SK-N-DZ (cell line): ENCODE data around the gene PSTPIP1.

Experiments
- DNase-seq: peaks from one replicate; pipeline ENCODE4 v3.0.0-alpha.2; 2015; ENCODE audit warnings: low spot score

Gene PSTPIP1

DNA sequence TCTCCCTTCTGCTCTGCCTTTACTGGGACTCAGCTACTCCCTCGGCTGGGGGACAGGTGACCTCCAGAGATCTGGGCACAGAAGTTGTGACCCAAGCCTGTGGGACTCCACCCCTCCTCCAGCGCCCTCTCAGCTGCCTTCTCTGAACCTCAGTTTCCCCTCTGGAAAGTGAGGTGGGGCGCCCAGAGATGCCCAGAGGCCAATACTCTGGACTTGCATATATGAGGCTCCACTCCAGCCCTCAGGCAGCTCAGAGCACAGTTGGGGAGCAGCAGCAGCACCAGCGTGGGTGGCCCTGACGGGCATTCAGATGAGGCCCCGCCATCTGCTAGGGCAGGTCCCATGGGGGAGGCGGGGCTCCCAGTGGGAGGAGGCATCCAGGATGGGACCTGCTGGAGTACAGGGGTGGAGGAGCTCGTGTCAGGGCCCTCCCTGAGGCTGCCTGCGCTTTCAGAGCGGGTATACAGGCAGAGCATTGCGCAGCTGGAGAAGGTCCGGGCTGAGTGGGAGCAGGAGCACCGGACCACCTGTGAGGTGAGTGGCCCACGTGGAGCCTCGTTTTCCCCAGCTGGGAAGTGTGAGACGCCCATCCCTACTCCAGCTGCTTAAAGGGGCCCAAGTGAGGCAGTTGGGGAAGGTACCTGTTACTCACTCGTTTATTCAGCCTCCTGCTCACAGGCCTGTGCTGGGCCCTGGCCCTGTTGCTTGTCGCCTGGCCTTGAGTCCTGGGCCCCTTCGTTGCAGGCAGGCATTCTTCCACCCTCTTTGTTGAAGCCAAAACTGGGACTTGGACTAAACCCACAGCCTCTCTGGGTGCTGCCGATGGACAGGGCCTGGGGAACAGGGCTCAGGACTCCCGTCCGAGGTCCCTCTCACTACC is 35.4 kb downstream of the PSTPIP1 start:
- peak; percentile 68 for DNase-seq

DNA sequence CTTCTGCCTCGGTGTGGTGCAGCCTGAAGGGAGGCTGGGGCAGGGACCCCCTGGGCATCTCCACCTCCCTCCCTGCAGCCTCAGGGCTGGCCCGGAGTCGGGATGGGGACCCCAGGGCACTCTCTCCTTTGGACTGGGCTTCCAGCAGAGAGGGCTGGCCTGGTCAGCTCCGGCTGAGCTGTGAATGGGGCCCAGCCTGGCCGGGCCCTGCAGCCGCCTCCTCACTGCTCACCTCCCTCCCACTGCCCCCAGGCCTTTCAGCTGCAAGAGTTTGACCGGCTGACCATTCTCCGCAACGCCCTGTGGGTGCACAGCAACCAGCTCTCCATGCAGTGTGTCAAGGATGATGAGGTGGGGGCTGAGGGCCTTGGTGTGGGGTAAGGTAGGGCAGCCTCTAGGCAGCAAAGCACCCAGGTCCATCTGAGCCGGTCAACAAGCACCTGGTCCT is 36.0 kb downstream of the PSTPIP1 start:
- DNase-seq, result no peak

DNA sequence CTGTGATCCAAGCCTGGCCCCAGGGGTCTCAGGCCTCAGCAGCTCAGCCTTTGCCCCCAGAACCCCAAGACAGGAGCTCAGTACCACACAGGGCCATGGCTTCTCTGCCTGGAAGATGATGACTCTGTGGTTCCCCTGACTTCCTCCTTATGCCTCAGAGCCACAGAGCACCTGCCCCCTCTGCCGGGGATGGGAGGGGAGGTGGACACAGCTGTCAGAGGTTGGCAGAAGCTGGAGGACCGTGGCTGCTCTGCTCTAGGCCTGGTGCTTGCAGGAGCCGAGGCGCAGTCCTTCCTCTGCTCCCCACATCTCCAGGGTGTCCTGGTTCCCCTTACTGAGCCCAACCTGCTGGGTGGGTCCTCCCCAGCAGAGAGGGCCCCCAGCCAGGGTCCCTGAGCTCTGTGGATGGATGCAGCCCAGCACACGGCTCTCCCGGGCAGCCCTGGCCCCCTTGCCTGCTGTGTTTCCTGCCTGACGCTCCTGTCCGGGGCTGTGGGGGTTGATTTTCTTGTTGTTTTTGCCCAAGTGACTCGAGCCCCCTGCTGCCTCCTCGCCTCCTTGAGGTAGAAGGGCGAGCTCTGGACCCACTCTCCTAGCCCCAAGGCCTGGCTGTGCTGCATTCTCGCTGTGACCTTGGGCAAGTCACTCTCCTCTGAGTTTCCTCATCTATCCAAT is 36.6 kb downstream of the PSTPIP1 start:
- DNase-seq, result peak; percentile 76

- no peak for DNase-seq
Measured at GRCh38 chr15:77032052-77032646, 37.2 kb downstream of the PSTPIP1 start.

GRCh38 chr15:77032647-77033416 is 37.9 kb downstream of the PSTPIP1 start:
- no peak for DNase-seq

- DNase-seq, result no peak
Measured at GRCh38 chr15:77033417-77033728, 38.4 kb downstream of the PSTPIP1 start.

GRCh38 chr15:77033729-77034671 is 39.1 kb downstream of the PSTPIP1 start:
- DNase-seq, result no peak

- no peak for DNase-seq
Measured at GRCh38 chr15:77034695-77035489, 40.0 kb downstream of the PSTPIP1 start.

DNA sequence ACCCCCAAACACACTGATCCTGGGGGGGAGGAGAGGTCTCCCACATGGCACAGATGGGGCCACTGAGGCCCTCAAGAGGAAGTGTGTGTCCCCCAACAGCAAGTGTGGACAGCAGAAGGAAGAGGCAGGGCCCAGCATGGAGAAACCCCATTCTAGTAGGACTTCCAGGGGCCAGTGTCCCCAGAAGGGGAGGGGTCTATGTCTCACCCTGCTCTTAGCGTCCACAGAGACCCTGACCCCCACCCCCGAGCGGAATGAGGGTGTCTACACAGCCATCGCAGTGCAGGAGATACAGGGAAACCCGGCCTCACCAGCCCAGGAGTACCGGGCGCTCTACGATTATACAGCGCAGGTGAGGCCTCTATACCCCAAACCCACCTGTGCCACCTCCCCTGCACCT is 40.7 kb downstream of the PSTPIP1 start:
- no peak for DNase-seq

DNA sequence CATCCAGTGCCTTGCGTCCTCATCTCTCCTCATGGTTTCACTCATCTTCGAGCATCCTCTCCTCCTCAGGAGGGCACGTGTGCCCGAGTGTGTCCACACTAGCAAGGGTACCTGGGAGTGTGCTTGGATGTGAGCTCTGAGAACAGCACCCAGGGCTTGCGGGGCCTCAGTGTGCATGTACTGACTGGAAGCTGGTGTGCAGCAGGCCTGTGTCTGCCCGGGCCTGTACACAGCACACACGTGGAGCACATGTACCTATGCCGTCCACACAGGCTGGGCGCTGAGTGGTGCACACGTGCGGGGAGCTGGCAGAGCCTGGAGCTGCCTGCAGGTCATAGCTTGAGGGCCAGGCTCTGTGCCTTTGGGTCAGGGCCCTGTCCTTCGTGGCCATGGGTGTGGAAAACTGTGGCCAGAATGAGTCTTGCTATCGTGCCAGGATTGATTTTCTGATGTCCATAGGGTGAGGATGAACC is 41.1 kb downstream of the PSTPIP1 start:
- no peak for DNase-seq

DNA sequence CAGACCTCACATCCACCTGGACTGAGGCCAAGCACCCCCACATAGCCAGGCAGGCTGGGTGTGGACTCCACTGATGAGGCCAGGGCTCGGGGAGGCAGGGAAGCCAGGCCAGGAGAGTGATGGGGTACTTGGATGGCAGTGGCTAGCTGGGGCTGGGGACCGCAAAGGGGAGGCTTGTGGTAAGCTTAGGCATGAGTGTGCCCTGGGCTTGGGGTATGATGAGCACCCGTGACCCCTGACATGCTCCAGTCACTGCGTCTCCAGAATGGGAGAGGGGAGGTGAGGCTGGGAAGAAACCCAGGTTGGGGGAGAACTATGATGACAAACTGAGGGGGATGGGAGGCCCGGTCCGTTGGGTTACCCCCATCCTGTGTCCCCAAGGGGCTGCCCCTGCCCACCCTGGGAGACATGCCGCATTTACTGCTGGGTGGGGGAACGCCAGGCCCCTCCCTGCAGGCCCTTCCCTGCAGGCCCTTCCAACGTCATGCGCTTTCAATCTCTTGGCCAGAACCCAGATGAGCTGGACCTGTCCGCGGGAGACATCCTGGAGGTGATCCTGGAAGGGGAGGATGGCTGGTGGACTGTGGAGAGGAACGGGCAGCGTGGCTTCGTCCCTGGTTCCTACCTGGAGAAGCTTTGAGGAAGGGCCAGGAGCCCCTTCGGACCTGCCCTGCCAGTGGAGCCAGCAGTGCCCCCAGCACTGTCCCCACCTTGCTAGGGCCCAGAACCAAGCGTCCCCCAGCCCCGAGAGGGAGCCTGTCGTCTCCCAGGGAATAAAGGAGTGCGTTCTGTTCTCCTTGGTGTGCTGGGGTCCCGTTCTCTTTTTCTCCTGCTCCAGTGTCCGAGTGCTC is 41.8 kb downstream of the PSTPIP1 start:
- no peak for DNase-seq

GRCh38 chr15:77037388-77038209 is 42.7 kb downstream of the PSTPIP1 start:
- no peak for DNase-seq

DNA sequence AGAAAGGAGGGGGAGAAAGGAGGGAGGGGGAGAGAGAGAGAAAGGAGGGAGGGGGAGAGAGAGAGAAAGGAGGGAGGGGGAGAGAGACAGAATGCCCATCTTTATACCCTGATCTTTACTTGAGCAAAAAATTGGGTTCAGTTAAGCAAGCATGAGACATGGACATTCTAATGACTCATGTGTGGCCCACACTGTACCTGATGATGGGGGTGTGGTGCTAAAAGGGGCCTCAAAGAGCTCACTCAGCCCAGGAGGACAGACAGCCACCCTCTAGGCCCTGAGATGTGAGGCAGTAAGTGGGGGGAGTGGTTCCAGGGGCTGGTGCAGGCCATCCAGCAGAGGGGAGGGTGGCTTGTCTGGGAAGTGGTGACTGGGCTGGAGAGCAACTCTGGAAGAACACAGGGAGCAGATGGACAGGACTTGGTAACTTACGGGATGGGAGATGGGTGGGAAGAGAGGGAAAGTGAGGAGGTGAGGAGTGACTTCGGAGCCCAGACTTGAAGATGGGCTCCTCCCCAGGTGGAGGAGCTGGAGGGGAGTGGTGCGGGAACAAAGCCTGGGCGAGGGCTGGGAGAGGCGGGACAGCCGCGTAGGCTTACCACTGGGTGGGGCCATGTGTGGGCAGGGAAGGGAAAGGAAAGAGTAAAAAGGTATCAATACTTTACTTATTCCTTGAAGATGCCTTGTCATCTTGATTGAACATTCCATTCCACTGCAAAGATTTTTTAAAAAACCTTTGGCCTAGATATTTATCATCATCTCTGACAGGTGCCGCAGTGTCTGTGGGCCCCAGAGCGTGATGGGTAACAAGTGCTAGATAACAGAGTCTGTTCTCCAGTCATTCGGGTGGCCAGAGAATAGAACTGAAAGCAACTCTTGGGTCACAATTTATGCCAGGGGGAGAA is 43.6 kb downstream of the PSTPIP1 start:
- DNase-seq, result peak; percentile 60

- DNase-seq, result peak; percentile 34
Measured at GRCh38 chr15:77039217-77039533, 44.2 kb downstream of the PSTPIP1 start.

DNA sequence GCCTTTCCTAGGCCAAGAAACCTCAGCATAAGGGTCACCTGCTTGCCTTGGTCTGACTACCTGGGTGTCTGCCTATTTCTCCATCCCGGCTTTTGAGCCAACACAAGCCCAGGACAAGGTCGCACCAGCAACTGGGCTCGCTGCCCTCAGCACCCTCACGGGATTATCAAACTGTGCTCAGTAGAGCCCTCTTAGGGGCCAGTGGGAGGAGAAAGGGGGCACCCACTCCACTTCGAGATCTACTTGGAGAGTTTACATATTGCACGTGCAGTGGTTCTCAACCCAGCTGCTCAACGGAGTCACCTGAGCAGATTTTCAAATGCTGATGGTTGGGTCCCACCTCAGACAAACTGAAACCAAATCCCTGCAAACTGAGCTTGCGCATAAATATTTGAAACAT is 44.9 kb downstream of the PSTPIP1 start:
- DNase-seq, result no peak

GRCh38 chr15:77040673-77041072 is 45.7 kb downstream of the PSTPIP1 start:
- no peak for DNase-seq
